Measurements from ENCODE around the gene UCP1. TPM values are rescaled to one million over a fixed set of nuclear protein-coding genes. Genes with fewer than 3 reads are reported as not detected.

The UCP1 gene
- polyA plus RNA-seq, 1 donor (not counting 4 experiments of a cell fraction or from before 2014, with no cell fraction given): not detected

- no peak overlapping the region for H3K4me2 ChIP-seq (ENCODE audit: control insufficient read depth, extremely low read depth, insufficient read depth, low read depth, low read length)
- H3K9ac ChIP-seq (ENCODE audit: control insufficient read depth, extremely low read depth, insufficient read depth, low read length): no peak overlapping the region
- DNase-seq (ENCODE audit: low read depth, low spot score): no peak
- no peaks in the 10 kb centered on the region for H3K9me3 ChIP-seq (ENCODE audit: control insufficient read depth, low read depth, low read length)
- dilution Hi-C loops (cut with MboI; ENCODE audit: extremely low pct_ligation_motif_present, low sequenced_read_pairs): no loop called here
- no peaks in the 10 kb centered on the region for H3K27me3 ChIP-seq (ENCODE audit: control insufficient read depth, extremely low read depth, insufficient read depth, low read length)
- no peak for FAIRE-seq
- peaks cover 0 to 6% of the 10 kb centered on the region in 2 experiments for H3K36me3 ChIP-seq (ENCODE audit: control insufficient read depth in 2 of 2, extremely low read depth in 1 of 2, insufficient read depth in 2 of 2, low read length in 2 of 2)
- H2AFZ ChIP-seq (ENCODE audit: control insufficient read depth, low read length): no peak overlapping the region
- no peak overlapping the region for H3K27ac ChIP-seq (ENCODE audit: control insufficient read depth, insufficient read depth, low read length)
- TF ChIP-seq EZH2 (IDR thresholded peaks at IDR 0.05; ENCODE audit: low read length): no peak
- TF ChIP-seq CTCF (optimal IDR thresholded peaks at IDR 0.05 in 1 of 3, IDR thresholded peaks at IDR 0.05 in 1 of 3, conservative IDR thresholded peaks at IDR 0.05 in 1 of 3; ENCODE audit: extremely low read depth in 1 of 3, insufficient read depth in 2 of 3, low read length in 3 of 3): no peak
- H3K79me2 ChIP-seq (ENCODE audit: control insufficient read depth, insufficient read depth, low read length): peaks cover 5% of the 10 kb centered on the region
- no peaks in the 10 kb centered on the region for H4K20me1 ChIP-seq (ENCODE audit: control insufficient read depth, extremely low read depth, insufficient read depth, low read length)
- H3K4me3 ChIP-seq (ENCODE audit: control insufficient read depth in 2 of 3, extremely low read depth in 1 of 3, insufficient read depth in 2 of 3, low read depth in 1 of 3, low read length in 3 of 3): no peak overlapping the region
- H3K9me1 ChIP-seq (ENCODE audit: control insufficient read depth, extremely low read depth, insufficient read depth, low read length): no peaks in the 10 kb centered on the region
- H3K4me1 ChIP-seq (ENCODE audit: control insufficient read depth, extremely low read depth, insufficient read depth, low read length): peaks cover 6% of the 10 kb centered on the region
Measured at GRCh38 chr4:140529434-140529833, 39.3 kb downstream of the UCP1 start.

GRCh38 chr4:140523857-140524742, 44.7 kb downstream of the UCP1 start, which contains the start of gene ELMOD2:
TSS of gene ELMOD2 (plus strand) at chr4:140524168. CDS start at chr4:140525429, 1,261 bp downstream.
- peaks cover 7% of the 10 kb centered on the region for H3K79me2 ChIP-seq (ENCODE audit: control insufficient read depth, insufficient read depth, low read length)
- peak; percentile 61 for DNase-seq (ENCODE audit: low read depth, low spot score)
- no peaks in the 10 kb centered on the region for H4K20me1 ChIP-seq (ENCODE audit: control insufficient read depth, extremely low read depth, insufficient read depth, low read length)
- H3K4me3 ChIP-seq (ENCODE audit: control insufficient read depth in 2 of 3, extremely low read depth in 1 of 3, insufficient read depth in 2 of 3, low read depth in 1 of 3, low read length in 3 of 3): peak within 1 kb of the TSS; percentile 83 to 95 (median 94)
- H3K9me1 ChIP-seq (ENCODE audit: control insufficient read depth, extremely low read depth, insufficient read depth, low read length): no peaks in the 10 kb centered on the region
- H2AFZ ChIP-seq (ENCODE audit: control insufficient read depth, low read length): peak within 1 kb of the TSS; percentile 98
- H3K36me3 ChIP-seq (ENCODE audit: control insufficient read depth in 2 of 2, extremely low read depth in 1 of 2, insufficient read depth in 2 of 2, low read length in 2 of 2): peaks cover 0 to 6% of the 10 kb centered on the region in 2 experiments
- peaks cover 10% of the 10 kb centered on the region for H3K4me1 ChIP-seq (ENCODE audit: control insufficient read depth, extremely low read depth, insufficient read depth, low read length)
- peak; percentile 87 for FAIRE-seq
- no peaks in the 10 kb centered on the region for H3K9me3 ChIP-seq (ENCODE audit: control insufficient read depth, low read depth, low read length)
- peak within 1 kb of the TSS; percentile 99 for H3K4me2 ChIP-seq (ENCODE audit: control insufficient read depth, extremely low read depth, insufficient read depth, low read depth, low read length)
- no peaks in the 10 kb centered on the region for H3K27me3 ChIP-seq (ENCODE audit: control insufficient read depth, extremely low read depth, insufficient read depth, low read length)
- dilution Hi-C loops (cut with MboI; ENCODE audit: extremely low pct_ligation_motif_present, low sequenced_read_pairs): no loop called here
- no peak for TF ChIP-seq EZH2 (IDR thresholded peaks at IDR 0.05; ENCODE audit: low read length)
- TF ChIP-seq CTCF (optimal IDR thresholded peaks at IDR 0.05 in 1 of 3, IDR thresholded peaks at IDR 0.05 in 1 of 3, conservative IDR thresholded peaks at IDR 0.05 in 1 of 3; ENCODE audit: extremely low read depth in 1 of 3, insufficient read depth in 2 of 3, low read length in 3 of 3): peak; percentile 88 to 95 (median 90)
- H3K9ac ChIP-seq (ENCODE audit: control insufficient read depth, extremely low read depth, insufficient read depth, low read length): peak within 1 kb of the TSS; percentile 89
- H3K27ac ChIP-seq (ENCODE audit: control insufficient read depth, insufficient read depth, low read length): peak within 1 kb of the TSS; percentile 79

All from keratinocyte (primary cell).